Ovary (tissue), 9 donors: ENCODE data around the gene LRIT3. TPM values are rescaled to one million over a fixed set of nuclear protein-coding genes. Genes with fewer than 3 reads are reported as not detected.

Experiments used
- DNase-seq, 5 donors: peaks; one replicate each; pipeline ENCODE4 v3.0.0-alpha.2; 2019 to 2020
- H3K27ac ChIP-seq, 2 donors: fragments of 200-600 bp; one replicate each; pipeline versions ENCODE4 v1.5.1 to v1.8.0; 2019 to 2022
- H3K27me3 ChIP-seq: fragments of 200-600 bp; one replicate; pipeline ENCODE4 v1.8.0; 2022
- H3K36me3 ChIP-seq: fragments of 200-600 bp; sonication (generic); one replicate; pipeline ENCODE4 v1.5.1; 2019
- H3K4me1 ChIP-seq: one replicate; pipeline ENCODE4 v1.8.1; 2013; ENCODE audit warnings: mild to moderate bottlenecking, moderate library complexity; ENCODE audit not compliant: insufficient read depth
- H3K4me3 ChIP-seq: fragments of 200-600 bp; sonication (generic); one replicate; pipeline ENCODE4 v1.5.1; 2017
- H3K9me3 ChIP-seq, 2 donors: fragments of 200-600 bp in 1 of 2; sonication (generic) in 1 of 2; one replicate each; pipeline versions ENCODE4 v1.5.1 to v1.8.1; 2013 to 2019; ENCODE audit warnings: mild to moderate bottlenecking in 1 of 2, moderate library complexity in 1 of 2
- EP300 ChIP-seq: sonication (generic); formaldehyde crosslinking; IDR thresholded peaks from one replicate; pipeline ENCODE4 v1.6.1; 2017; ENCODE audit warnings: antibody characterized with exemption
- POLR2A ChIP-seq: fragments of 450-650 bp; IDR thresholded peaks from one replicate; pipeline ENCODE4 v1.6.1; 2017; ENCODE audit warnings: antibody characterized with exemption, mild to moderate bottlenecking, moderate library complexity
- WGBS, 3 donors: extraction: QIAGEN DNeasy Blood & Tissue Kit in 1 of 3; methylation state at CpG; one replicate each; pipeline versions ENCODE4 v1.1.5 to v1.1.7; 2013 to 2017; 5-methylcytosine and 5-hydroxymethylcytosine counted together
- intact Hi-C, 4 donors: fragments of 100-400 bp; cut with DNase I; formaldehyde crosslinking; loops; one replicate each; pipeline versions ENCODE4 v1.11.0 to v1.15.1; 2022 to 2023
- polyA plus RNA-seq, 2 donors: library from polyadenylated mRNA; stranded (reverse); fragments of 200-250 nt in 1 of 2; fragments of 350-450 nt in 1 of 2; fragmentation: Illumina TruSeq in 1 of 2; extraction: RNeasy Lipid Tissue Mini Kit (QIAGEN cat#74804) in 1 of 2; gene quantifications; one replicate each; pipeline ENCODE4 v1.2.3, GENCODE V29; 2013 to 2014
- total RNA-seq, 7 donors: library from RNA; depleted of rRNA in 2 of 7; stranded (reverse); fragments of >200 nt in 2 of 7; fragmentation: NEBNext Ultra II Directional in 3 of 7; extraction: Animal tissue kit (Norgen Biotek cat#: 25700) in 3 of 7; gene quantifications; one replicate each; pipeline versions ENCODE4 v1.1.0 to v1.2.4, GENCODE V29; 2016 to 2023
- TF ChIP-seq, protein P1 (sequence below), 3 donors: fragments of 450-650 bp in 2 of 3; fragments of 200-600 bp in 1 of 3; IDR thresholded peaks; one replicate each; pipeline versions ENCODE4 v1.5.1 to v1.8.0; 2016 to 2022; ENCODE audit warnings: antibody characterized with exemption in 3 of 3, mild to moderate bottlenecking in 1 of 3
- donor health status: DM: no; HTN: no; CAD: no; lungs with moderate emphysema.
- donor health status: DM: no; HTN: no; CAD: no.
- donor health status: Bipolar disorder and iron deficiency.
- donor health status: DM: yes; HTN: yes; CAD: no.
- donor health status: DM: no; HTN: no; CAD: no.
- donor health status: DM: yes; HTN: yes; CAD: no.

LRIT3 gene
- total and polyA plus RNA-seq, 9 donors = 0.02 to 0.35 (median 0.11) TPM; not detected in 1

DNA sequence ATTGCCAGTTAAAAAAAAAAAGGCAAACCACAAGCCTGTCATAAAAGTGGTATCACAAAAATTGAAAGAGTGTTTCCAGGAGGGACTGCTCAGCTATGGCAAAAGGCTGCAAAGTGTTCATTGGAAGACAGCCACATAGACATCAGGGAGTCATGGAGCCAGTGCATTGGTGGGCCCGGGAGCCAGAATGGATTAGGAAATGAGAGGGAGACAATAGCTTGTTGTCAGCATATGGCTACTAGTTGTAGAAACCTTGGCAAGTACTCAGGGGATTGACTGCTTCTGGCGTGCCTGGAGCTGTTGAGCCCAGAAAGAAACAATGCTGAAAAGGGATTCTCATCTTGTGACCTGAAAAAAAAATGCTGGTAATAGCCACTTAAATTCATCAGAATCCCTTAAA, 27.3 kb upstream of the LRIT3 start:
- no peak for TF ChIP-seq EP300
- DNase-seq = no peak
- 53 to 74% (median 70%) methylated on average over 2 of the region's 2 CpGs for WGBS, 3 donors
- Histone ChIP-seq H3K4me3 (no peak overlapping the region), H3K27me3 (no peaks in the 10 kb centered on the region), H3K4me1 (peaks cover 4% of the 10 kb centered on the region), H3K27ac (no peak overlapping the region), H3K36me3 (no peaks in the 10 kb centered on the region), H3K9me3 (no peaks in the 10 kb centered on the region)
- intact Hi-C loops = loop anchor here in 2 of 4 donors (5.0 to 10.0 kb wide), 2 partner anchors 116 to 398 kb away; partner anchors contain the start of gene CASP6 (in 1 of the 2)

DNA sequence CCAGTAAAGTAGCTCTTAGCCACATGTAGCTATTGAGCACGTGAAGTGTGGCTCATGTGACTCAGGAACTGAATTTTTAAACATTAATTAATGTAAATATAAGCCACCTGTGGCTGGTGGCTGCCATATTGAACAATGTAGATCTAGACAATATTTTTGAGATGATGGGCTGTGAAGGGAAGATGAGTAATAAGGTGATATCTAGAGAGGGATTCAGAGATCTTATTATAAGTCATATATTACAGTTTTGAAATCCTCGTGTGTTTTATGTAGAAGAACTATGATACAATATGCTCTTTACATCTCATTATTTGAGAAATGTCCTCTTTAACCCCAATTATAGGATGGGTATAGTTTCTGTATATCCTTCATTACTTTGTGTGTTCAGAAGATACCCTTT, 26.7 kb upstream of the LRIT3 start:
- H3K9me3 ChIP-seq = no peaks in the 10 kb centered on the region
- TF ChIP-seq POLR2A = no peak
- TF ChIP-seq, protein P1, sequence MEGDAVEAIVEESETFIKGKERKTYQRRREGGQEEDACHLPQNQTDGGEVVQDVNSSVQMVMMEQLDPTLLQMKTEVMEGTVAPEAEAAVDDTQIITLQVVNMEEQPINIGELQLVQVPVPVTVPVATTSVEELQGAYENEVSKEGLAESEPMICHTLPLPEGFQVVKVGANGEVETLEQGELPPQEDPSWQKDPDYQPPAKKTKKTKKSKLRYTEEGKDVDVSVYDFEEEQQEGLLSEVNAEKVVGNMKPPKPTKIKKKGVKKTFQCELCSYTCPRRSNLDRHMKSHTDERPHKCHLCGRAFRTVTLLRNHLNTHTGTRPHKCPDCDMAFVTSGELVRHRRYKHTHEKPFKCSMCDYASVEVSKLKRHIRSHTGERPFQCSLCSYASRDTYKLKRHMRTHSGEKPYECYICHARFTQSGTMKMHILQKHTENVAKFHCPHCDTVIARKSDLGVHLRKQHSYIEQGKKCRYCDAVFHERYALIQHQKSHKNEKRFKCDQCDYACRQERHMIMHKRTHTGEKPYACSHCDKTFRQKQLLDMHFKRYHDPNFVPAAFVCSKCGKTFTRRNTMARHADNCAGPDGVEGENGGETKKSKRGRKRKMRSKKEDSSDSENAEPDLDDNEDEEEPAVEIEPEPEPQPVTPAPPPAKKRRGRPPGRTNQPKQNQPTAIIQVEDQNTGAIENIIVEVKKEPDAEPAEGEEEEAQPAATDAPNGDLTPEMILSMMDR (IDR thresholded peaks at IDR 0.05) = no peak
- TF ChIP-seq EP300 = no peak
- no peaks in the 10 kb centered on the region for H3K27me3 ChIP-seq
- H3K36me3 ChIP-seq = no peaks in the 10 kb centered on the region
- H3K27ac ChIP-seq = no peak overlapping the region
- intact Hi-C loops = loop anchor here in 2 of 4 donors (5.0 to 10.0 kb wide), 2 partner anchors 116 to 399 kb away; partner anchors contain the start of gene CASP6 (in 1 of the 2)
- 57 to 67% (median 65%) methylated on average over 2 of the region's 2 CpGs for WGBS, 3 donors
- DNase-seq = no peak
- H3K4me1 ChIP-seq = peaks cover 3% of the 10 kb centered on the region
- no peak overlapping the region for H3K4me3 ChIP-seq

DNA sequence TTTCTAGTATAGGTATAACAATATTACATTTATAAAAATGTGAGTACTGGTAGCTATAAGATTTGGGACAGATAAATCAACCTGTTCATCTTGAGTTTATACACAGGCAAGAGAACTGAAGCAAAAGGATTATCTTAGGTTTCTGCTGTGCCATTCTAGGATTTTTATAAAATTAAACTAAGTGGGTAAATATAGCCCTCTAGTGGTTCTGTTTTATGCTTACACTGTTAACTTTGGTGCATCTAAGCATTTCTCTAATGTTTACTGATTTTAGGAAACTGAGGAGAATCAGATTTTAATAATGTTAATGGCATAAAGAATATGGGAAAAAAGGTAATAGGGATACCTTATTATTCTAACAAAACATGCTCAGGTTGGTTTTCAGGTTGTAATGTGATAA, 21.2 kb upstream of the LRIT3 start:
- intact Hi-C loops = loop anchor here in 3 of 4 donors (5.0 to 10.0 kb wide), 2 partner anchors 122 to 404 kb away; partner anchors contain the start of gene CASP6 (in 1 of the 3)
- Histone ChIP-seq H3K36me3 (no peaks in the 10 kb centered on the region), H3K27me3 (no peaks in the 10 kb centered on the region), H3K9me3 (no peaks in the 10 kb centered on the region), H3K4me3 (no peak overlapping the region), H3K27ac (no peak overlapping the region), H3K4me1 (no peaks in the 10 kb centered on the region)
- TF ChIP-seq EP300 (no peak), POLR2A (no peak)
- TF ChIP-seq, protein P1 (IDR thresholded peaks at IDR 0.05) = peak in 2 of 3 donors; percentile 36 to 48
- no peak for DNase-seq

DNA sequence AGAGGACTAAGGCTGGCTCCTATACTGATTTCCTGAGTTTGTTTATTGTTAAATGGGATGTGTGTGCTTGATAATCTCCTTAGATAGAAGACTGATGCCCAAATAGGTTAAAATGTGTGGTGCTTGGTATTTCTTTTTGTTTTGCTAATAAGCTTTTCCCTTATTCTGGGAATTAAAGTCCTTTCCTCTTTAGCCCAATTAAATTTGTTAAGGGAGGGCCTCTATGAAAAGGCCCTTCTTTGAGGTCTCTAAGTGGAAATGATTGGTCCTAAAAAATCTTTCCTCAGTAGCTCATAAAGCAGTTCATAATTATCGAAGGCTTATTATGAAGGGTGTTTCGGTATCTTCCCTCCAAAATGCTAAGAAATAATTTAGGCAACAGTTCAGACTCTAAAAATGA, 20.2 kb upstream of the LRIT3 start, which contains the start of gene RRH:
Gene RRH (plus strand): TSS at position 301 of the 400 bp plus-strand sequence. CDS start 56 bp downstream, at position 357.
- Histone ChIP-seq H3K9me3 (no peaks in the 10 kb centered on the region), H3K4me3 (no peak within 1 kb of the TSS), H3K27me3 (no peaks in the 10 kb centered on the region), H3K4me1 (no peaks in the 10 kb centered on the region), H3K27ac (no peak within 1 kb of the TSS), H3K36me3 (no peaks in the 10 kb centered on the region)
- no peak for DNase-seq
- intact Hi-C loops = loop anchor here in 3 of 4 donors (5.0 to 10.0 kb wide), 2 partner anchors 123 to 405 kb away; partner anchors contain the start of gene CASP6 (in 1 of the 3)
- TF ChIP-seq POLR2A (no peak), EP300 (no peak)
- TF ChIP-seq, protein P1 (IDR thresholded peaks at IDR 0.05) = no peak
- WGBS, 3 donors = 94 to 99% (median 98%) methylated on average over 2 of the region's 2 CpGs

DNA sequence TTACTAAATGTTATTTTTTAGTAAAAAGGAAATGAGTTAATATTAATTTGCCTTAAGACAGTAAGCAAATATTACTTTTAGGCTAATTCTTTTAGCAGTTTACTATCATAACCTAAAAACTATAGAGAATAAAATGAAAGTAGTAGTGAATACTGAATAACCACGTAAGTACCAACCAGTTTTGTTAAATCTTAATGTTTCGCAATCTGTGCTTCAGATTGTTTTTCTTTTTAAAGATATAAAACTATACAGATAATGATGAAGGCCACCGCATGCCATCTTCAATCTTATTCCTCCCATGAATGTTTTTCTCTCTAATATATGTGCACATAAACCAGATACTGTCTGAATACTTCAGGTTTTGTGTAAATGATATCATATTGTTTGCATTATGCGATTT, 14.2 kb upstream of the LRIT3 start:
- no peaks in the 10 kb centered on the region for H3K27me3 ChIP-seq
- intact Hi-C loops = no loop called here
- H3K4me3 ChIP-seq = no peak overlapping the region
- no peaks in the 10 kb centered on the region for H3K36me3 ChIP-seq
- no peaks in the 10 kb centered on the region for H3K4me1 ChIP-seq
- 85 to 94% (median 87%) methylated on average over 4 of the region's 4 CpGs for WGBS, 3 donors
- no peak for DNase-seq
- no peak for TF ChIP-seq POLR2A
- TF ChIP-seq EP300 = no peak
- TF ChIP-seq, protein P1 (IDR thresholded peaks at IDR 0.05) = no peak
- H3K27ac ChIP-seq = no peak overlapping the region
- no peaks in the 10 kb centered on the region for H3K9me3 ChIP-seq
